ENCODE measurements around the gene CLEC18B.
"Not testable (repeated sequence)": the region's sequence is repeated elsewhere in the genome, so short reads cannot be mapped to it uniquely, and the experiment has no call there.

CLEC18B gene

GRCh38 chr16:74420612-74421481, at the start of gene CLEC18B:
CLEC18B (minus strand) TSS chr16:74421478; CDS start chr16:74421270, 208 bp downstream.
- DNase-seq: not testable (repeated sequence)

- DNase-seq: no peak
Observed at GRCh38 chr16:74469946-74470478, 48.7 kb upstream of the CLEC18B start.

- no peak for DNase-seq
Observed at GRCh38 chr16:74468807-74469525, 47.7 kb upstream of the CLEC18B start.

GRCh38 chr16:74466872-74467271, 45.6 kb upstream of the CLEC18B start:
- DNase-seq: no peak

GRCh38 chr16:74465851-74466685, 44.8 kb upstream of the CLEC18B start:
- no peak for DNase-seq

GRCh38 chr16:74465281-74465680, 44.0 kb upstream of the CLEC18B start:
- DNase-seq: no peak

GRCh38 chr16:74463888-74464287, 42.6 kb upstream of the CLEC18B start:
- DNase-seq: no peak

- no peak for DNase-seq
Observed at GRCh38 chr16:74462361-74462760, 41.1 kb upstream of the CLEC18B start.

GRCh38 chr16:74461826-74462225, 40.5 kb upstream of the CLEC18B start:
- DNase-seq: no peak

GRCh38 chr16:74460542-74460941, 39.3 kb upstream of the CLEC18B start:
- DNase-seq: no peak

GRCh38 chr16:74456290-74456625, 35.0 kb upstream of the CLEC18B start:
- no peak for DNase-seq

- no peak for DNase-seq
Observed at GRCh38 chr16:74455619-74456289, 34.5 kb upstream of the CLEC18B start.

- DNase-seq: no peak
Observed at GRCh38 chr16:74455213-74455612, 33.9 kb upstream of the CLEC18B start.

GRCh38 chr16:74451951-74452758, 30.9 kb upstream of the CLEC18B start:
- DNase-seq: no peak

- DNase-seq: no peak
Observed at GRCh38 chr16:74450967-74451760, 29.9 kb upstream of the CLEC18B start.

- no peak for DNase-seq
Observed at GRCh38 chr16:74450236-74450635, 29.0 kb upstream of the CLEC18B start.

- no peak for DNase-seq
Observed at GRCh38 chr16:74449470-74449869, 28.2 kb upstream of the CLEC18B start.

- no peak for DNase-seq
Observed at GRCh38 chr16:74448990-74449389, 27.7 kb upstream of the CLEC18B start.

- no peak for DNase-seq
Observed at GRCh38 chr16:74447578-74447977, 26.3 kb upstream of the CLEC18B start.

GRCh38 chr16:74446866-74447265, 25.6 kb upstream of the CLEC18B start:
- no peak for DNase-seq

Measured in activated CD8-positive, alpha-beta memory T cell treated with anti-CD3 and anti-CD28 coated beads, Interleukin-2, amount 50 U/mL, for 48 hours (primary cell).